ENCODE results near the gene CTSA. TPM values are rescaled to one million over a fixed set of nuclear protein-coding genes. Genes with fewer than 3 reads are reported as not detected.

The CTSA gene
- total and polyA plus RNA-seq, 7 donors = 41.3 to 59.8 (median 47.8) TPM

GRCh38 chr20:45937765-45938164, 46.6 kb downstream of the CTSA start:
- intact Hi-C loops (cut with DNase I) = loop anchor here in 1 of 2 donors (10.0 kb wide), 1 partner anchor 1377 kb away; no protein-coding TSS in a partner anchor
- TF ChIP-seq CTCF (IDR thresholded peaks at IDR 0.05) = no peak
- no peak for DNase-seq
- Histone ChIP-seq H3K36me3 (ENCODE audit: insufficient read depth in 1 of 2, low read depth in 1 of 2) (peaks cover 6 to 59% of the 10 kb centered on the region in 2 donors), H3K9me3 (no peaks in the 10 kb centered on the region), H3K4me3 (no peak overlapping the region), H3K27ac (no peak overlapping the region), H3K4me1 (peaks cover 18% of the 10 kb centered on the region), H3K27me3 (ENCODE audit: insufficient read depth in 3 of 3, low read length in 2 of 3) (no peaks in the 10 kb centered on the region)
- 68 to 82% (median 72%) methylated on average over 2 of the region's 2 CpGs for WGBS, 3 donors
- ATAC-seq = no peak

- 87 to 90% (median 90%) methylated on average over 12 to 13 of the region's 13 CpGs for WGBS, 3 donors
- ATAC-seq (no peak), DNase-seq (no peak)
Measured at GRCh38 chr20:45938727-45939438, 47.7 kb downstream of the CTSA start.

GRCh38 chr20:45940053-45940452, 48.9 kb downstream of the CTSA start:
- no peaks in the 10 kb centered on the region for H3K27me3 ChIP-seq (ENCODE audit: insufficient read depth in 3 of 3, low read length in 2 of 3)
- peaks cover 14 to 79% of the 10 kb centered on the region in 2 donors for H3K36me3 ChIP-seq (ENCODE audit: insufficient read depth in 1 of 2, low read depth in 1 of 2)
- TF ChIP-seq CTCF (IDR thresholded peaks at IDR 0.05) = no peak
- intact Hi-C loops (cut with DNase I) = no loop called here
- H3K9me3 ChIP-seq = no peaks in the 10 kb centered on the region
- 88 to 98% (median 90%) methylated on average over 3 of the region's 3 CpGs for WGBS, 3 donors
- no peak for ATAC-seq
- H3K4me3 ChIP-seq = no peak overlapping the region
- no peak overlapping the region for H3K27ac ChIP-seq
- peaks cover 27% of the 10 kb centered on the region for H3K4me1 ChIP-seq
- DNase-seq = no peak

More at GRCh38 chr20:45938727-45939438, 47.7 kb downstream of the CTSA start:
- Histone ChIP-seq H3K4me3 (no peak overlapping the region), H3K27me3 (ENCODE audit: insufficient read depth in 3 of 3, low read length in 2 of 3) (no peaks in the 10 kb centered on the region), H3K27ac (no peak overlapping the region), H3K9me3 (no peaks in the 10 kb centered on the region), H3K4me1 (peaks cover 15% of the 10 kb centered on the region), H3K36me3 (ENCODE audit: insufficient read depth in 1 of 2, low read depth in 1 of 2) (peaks cover 8 to 67% of the 10 kb centered on the region in 2 donors)
- intact Hi-C loops (cut with DNase I) = loop anchor here in 1 of 2 donors (10.0 kb wide), 1 partner anchor 1376 kb away; no protein-coding TSS in a partner anchor
- no peak for TF ChIP-seq CTCF (IDR thresholded peaks at IDR 0.05)

- peaks cover 17 to 83% of the 10 kb centered on the region in 2 donors for H3K36me3 ChIP-seq (ENCODE audit: insufficient read depth in 1 of 2, low read depth in 1 of 2)
- no peak for TF ChIP-seq CTCF (IDR thresholded peaks at IDR 0.05)
- 89 to 95% (median 90%) methylated on average over 13 of the region's 13 CpGs for WGBS, 3 donors
Measured at GRCh38 chr20:45940469-45940868, 49.3 kb downstream of the CTSA start.

More at GRCh38 chr20:45940469-45940868, 49.3 kb downstream of the CTSA start:
- no peaks in the 10 kb centered on the region for H3K9me3 ChIP-seq
- H3K27ac ChIP-seq = no peak overlapping the region
- no peak for DNase-seq
- intact Hi-C loops (cut with DNase I) = no loop called here
- H3K4me1 ChIP-seq = peaks cover 31% of the 10 kb centered on the region
- H3K4me3 ChIP-seq = no peak overlapping the region
- no peak for ATAC-seq
- H3K27me3 ChIP-seq (ENCODE audit: insufficient read depth in 3 of 3, low read length in 2 of 3) = no peaks in the 10 kb centered on the region
